Activated B cell treated with CpG ODN at 0.5 μM for 24 hours (primary cell): ENCODE measurements around the gene DYRK1B. TPM values are rescaled to one million over a fixed set of nuclear protein-coding genes. Genes with fewer than 3 reads are reported as not detected.
A peak's percentile ranks its signal among the peaks of the same experiment; 100 is the strongest.

ENCODE experiments used
- ATAC-seq: fragments of 200-7000 bp; cut with Tn5 transposase; one replicate; pipeline ENCODE4 v1.10.0; 2021; ENCODE audit warnings: low read depth, mild to moderate bottlenecking, moderate library complexity
- CTCF ChIA-PET: fragments of 350-600 bp; sonication (Branson Sonifier 250); formaldehyde crosslinking; loops from one replicate; lab custom pipeline; 2021; ENCODE audit warnings: antibody characterized with exemption; lab: Charles Lee
- POLR2A ChIA-PET: fragments of 350-600 bp; sonication (Branson Sonifier 250); formaldehyde crosslinking; loops from one replicate; lab custom pipeline; 2021; ENCODE audit warnings: antibody characterized with exemption; lab: Charles Lee
- DNase-seq: peaks from one replicate; pipeline ENCODE4 v3.0.0; 2022
- H3K27ac Mint-ChIP-seq: one replicate; pipeline ENCODE4 v1.8.0; 2020; ENCODE audit warnings: mixed read lengths
- H3K27me3 Mint-ChIP-seq: one replicate; pipeline ENCODE4 v1.8.0; 2021; ENCODE audit warnings: mixed read lengths
- H3K36me3 Mint-ChIP-seq: one replicate; pipeline ENCODE4 v1.8.0; 2021; ENCODE audit warnings: low read depth, mixed read lengths
- H3K4me1 Mint-ChIP-seq: one replicate; pipeline ENCODE4 v1.8.0; 2021; ENCODE audit warnings: mixed read lengths
- H3K4me3 Mint-ChIP-seq: one replicate; pipeline ENCODE4 v1.8.0; 2020; ENCODE audit warnings: mild to moderate bottlenecking, mixed read lengths
- H3K9me3 Mint-ChIP-seq: one replicate; pipeline ENCODE4 v1.8.0; 2020; ENCODE audit warnings: mixed read lengths
- CTCF ChIP-seq: fragments of 200-600 bp; IDR thresholded peaks from one replicate; pipeline ENCODE4 v1.8.0; 2022; ENCODE audit warnings: antibody characterized with exemption, mild to moderate bottlenecking
- intact Hi-C: fragments of 100-400 bp; cut with micrococcal nuclease; formaldehyde crosslinking; loops from one replicate; pipeline ENCODE4 v1.15.1; 2024
- total RNA-seq: library from RNA; stranded (reverse); gene quantifications from 2 replicates; pipeline ENCODE4 v1.2.3, GENCODE V29; 2022

Gene DYRK1B
- total RNA-seq, 1 donor from 2014 or later = 17.2 TPM

- TF ChIP-seq CTCF = no peak
- Mint-ChIP-seq H3K9me3 (no peaks in the 10 kb centered on the region), H3K27me3 (no peaks in the 10 kb centered on the region), H3K36me3 (peaks cover 61% of the 10 kb centered on the region), H3K4me1 (peaks cover 38% of the 10 kb centered on the region), H3K4me3 (no peak overlapping the region), H3K27ac (no peak overlapping the region)
- intact Hi-C loops = loop anchor here (5.0 to 10.0 kb wide), 6 partner anchors 113 to 977 kb away; partner anchors contain the start of genes EID2, PAK4 and SUPT5H
- DNase-seq (no peak), ATAC-seq (no peak)
- POLR2A ChIA-PET = no interaction called here
- CTCF ChIA-PET = no interaction called here
Observed at GRCh38 chr19:39829702-39830275, 4.2 kb downstream of the DYRK1B start.

- ChIA-PET POLR2A (interaction anchor here (0.7 kb wide), 1 partner anchor 142 kb away, joined by 5 read pairs; the partner anchor contains the start of gene PSMC4), CTCF (interaction anchor here (1.2 kb wide), 1 partner anchor 15 kb away, joined by 5 read pairs; no protein-coding TSS in a partner anchor)
- no peak for DNase-seq
- peaks cover 53% of the 10 kb centered on the region for H3K36me3 Mint-ChIP-seq
- no peak for TF ChIP-seq CTCF
- H3K4me3 Mint-ChIP-seq = peak overlapping the region; percentile 13
- peak overlapping the region; percentile 67 for H3K27ac Mint-ChIP-seq
- H3K4me1 Mint-ChIP-seq = peaks cover 31% of the 10 kb centered on the region
- intact Hi-C loops = no loop called here
- no peak for ATAC-seq
- H3K9me3 Mint-ChIP-seq = no peaks in the 10 kb centered on the region
- H3K27me3 Mint-ChIP-seq = no peaks in the 10 kb centered on the region
Observed at GRCh38 chr19:39828654-39829032, 5.3 kb downstream of the DYRK1B start.

- Mint-ChIP-seq H3K27me3 (no peaks in the 10 kb centered on the region), H3K4me3 (peak overlapping the region; percentile 13), H3K27ac (peak overlapping the region; percentile 67), H3K9me3 (no peaks in the 10 kb centered on the region), H3K4me1 (peaks cover 31% of the 10 kb centered on the region), H3K36me3 (peaks cover 53% of the 10 kb centered on the region)
- no peak for ATAC-seq
- ChIA-PET POLR2A (no interaction called here), CTCF (interaction anchor here (1.2 kb wide), 1 partner anchor 16 kb away, joined by 5 read pairs; no protein-coding TSS in a partner anchor)
- intact Hi-C loops = no loop called here
- no peak for TF ChIP-seq CTCF
- DNase-seq = no peak
Observed at GRCh38 chr19:39828015-39828653, 5.8 kb downstream of the DYRK1B start.

GRCh38 chr19:39827216-39827615 is 6.7 kb downstream of the DYRK1B start:
- CTCF ChIA-PET = no interaction called here

More at GRCh38 chr19:39827216-39827615, 6.7 kb downstream of the DYRK1B start:
- TF ChIP-seq CTCF = no peak
- H3K27ac Mint-ChIP-seq = no peak overlapping the region
- H3K36me3 Mint-ChIP-seq = peaks cover 53% of the 10 kb centered on the region
- H3K4me3 Mint-ChIP-seq = no peak overlapping the region
- intact Hi-C loops = no loop called here
- no peak for DNase-seq
- ATAC-seq = no peak
- POLR2A ChIA-PET = no interaction called here
- H3K4me1 Mint-ChIP-seq = peaks cover 22% of the 10 kb centered on the region
- no peaks in the 10 kb centered on the region for H3K27me3 Mint-ChIP-seq
- no peaks in the 10 kb centered on the region for H3K9me3 Mint-ChIP-seq
